C4-2B (cell line): ENCODE results near the gene CPT1C.

Source experiments
- ZFX ChIP-seq: fragments of 450-650 bp; IDR thresholded peaks from 2 replicates; pipeline ENCODE4 v1.6.1; 2017
- TF ChIP-seq, protein P1 (sequence below): fragments of 450-650 bp; conservative IDR thresholded peaks from 2 replicates; pipeline ENCODE4 v1.5.1; 2017; ENCODE audit warnings: mild to moderate bottlenecking

DNA sequence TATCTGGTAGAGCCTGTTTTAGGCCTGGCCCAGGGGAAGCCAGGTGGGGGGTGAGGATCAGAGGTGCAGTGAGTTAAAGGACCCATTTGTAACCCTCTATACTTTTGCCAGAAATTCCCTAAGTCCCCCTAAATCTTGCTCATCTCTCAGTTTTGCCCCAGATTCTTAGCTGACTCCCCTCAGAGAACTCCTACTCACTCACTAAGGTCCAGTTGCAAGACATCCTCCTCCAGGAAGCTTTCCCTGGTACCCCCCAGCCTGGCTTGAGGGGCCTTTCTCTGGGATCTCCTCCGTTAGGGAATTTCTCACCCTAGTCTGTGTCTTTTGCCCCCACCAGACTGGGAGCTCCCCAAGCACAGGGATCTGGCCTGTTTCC, 70.3 kb downstream of the CPT1C start:
- TF ChIP-seq, protein P1, sequence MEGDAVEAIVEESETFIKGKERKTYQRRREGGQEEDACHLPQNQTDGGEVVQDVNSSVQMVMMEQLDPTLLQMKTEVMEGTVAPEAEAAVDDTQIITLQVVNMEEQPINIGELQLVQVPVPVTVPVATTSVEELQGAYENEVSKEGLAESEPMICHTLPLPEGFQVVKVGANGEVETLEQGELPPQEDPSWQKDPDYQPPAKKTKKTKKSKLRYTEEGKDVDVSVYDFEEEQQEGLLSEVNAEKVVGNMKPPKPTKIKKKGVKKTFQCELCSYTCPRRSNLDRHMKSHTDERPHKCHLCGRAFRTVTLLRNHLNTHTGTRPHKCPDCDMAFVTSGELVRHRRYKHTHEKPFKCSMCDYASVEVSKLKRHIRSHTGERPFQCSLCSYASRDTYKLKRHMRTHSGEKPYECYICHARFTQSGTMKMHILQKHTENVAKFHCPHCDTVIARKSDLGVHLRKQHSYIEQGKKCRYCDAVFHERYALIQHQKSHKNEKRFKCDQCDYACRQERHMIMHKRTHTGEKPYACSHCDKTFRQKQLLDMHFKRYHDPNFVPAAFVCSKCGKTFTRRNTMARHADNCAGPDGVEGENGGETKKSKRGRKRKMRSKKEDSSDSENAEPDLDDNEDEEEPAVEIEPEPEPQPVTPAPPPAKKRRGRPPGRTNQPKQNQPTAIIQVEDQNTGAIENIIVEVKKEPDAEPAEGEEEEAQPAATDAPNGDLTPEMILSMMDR: no peak
- no peak for TF ChIP-seq ZFX
